Fibroblast of mammary gland (primary cell): Measurements from ENCODE around the gene LPGAT1.

Source experiments
- DNase-seq: peaks from one replicate; pipeline ENCODE4 v3.0.0-alpha.2; 2010; ENCODE audit warnings: low read depth
- H3K4me3 ChIP-seq: 2 replicates; pipeline ENCODE4 v1.5.1; 2011; ENCODE audit warnings: low read depth, mild to moderate bottlenecking, low read length, moderate library complexity; ENCODE audit not compliant: control insufficient read depth
- TF ChIP-seq, protein P1 (sequence below): conservative IDR thresholded peaks from 2 replicates; pipeline ENCODE4 v1.5.1; 2011; ENCODE audit warnings: low read depth, low read length, inconsistent platforms; ENCODE audit not compliant: control insufficient read depth, insufficient read depth

The LPGAT1 gene

DNA sequence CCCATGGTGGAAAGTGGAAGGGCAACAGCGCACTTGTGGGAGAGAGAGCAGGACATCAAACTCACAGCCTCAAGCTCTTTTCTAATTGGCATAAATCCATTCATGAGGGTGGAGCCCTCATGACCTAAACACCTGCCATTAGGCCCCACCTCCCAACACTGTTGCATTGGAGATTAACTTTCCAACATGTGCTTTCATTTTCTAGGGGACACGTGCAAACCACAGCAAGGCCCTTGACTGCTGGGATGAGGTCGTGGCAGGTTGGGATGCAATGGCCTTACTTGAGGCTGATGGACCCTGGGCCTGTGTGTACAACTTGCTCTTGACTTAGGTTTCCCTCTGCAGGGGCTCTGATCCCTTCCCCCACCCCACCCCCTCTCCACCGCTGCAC is 119.3 kb downstream of the LPGAT1 start:
- H3K4me3 ChIP-seq, result no peak overlapping the region
- TF ChIP-seq, protein P1, sequence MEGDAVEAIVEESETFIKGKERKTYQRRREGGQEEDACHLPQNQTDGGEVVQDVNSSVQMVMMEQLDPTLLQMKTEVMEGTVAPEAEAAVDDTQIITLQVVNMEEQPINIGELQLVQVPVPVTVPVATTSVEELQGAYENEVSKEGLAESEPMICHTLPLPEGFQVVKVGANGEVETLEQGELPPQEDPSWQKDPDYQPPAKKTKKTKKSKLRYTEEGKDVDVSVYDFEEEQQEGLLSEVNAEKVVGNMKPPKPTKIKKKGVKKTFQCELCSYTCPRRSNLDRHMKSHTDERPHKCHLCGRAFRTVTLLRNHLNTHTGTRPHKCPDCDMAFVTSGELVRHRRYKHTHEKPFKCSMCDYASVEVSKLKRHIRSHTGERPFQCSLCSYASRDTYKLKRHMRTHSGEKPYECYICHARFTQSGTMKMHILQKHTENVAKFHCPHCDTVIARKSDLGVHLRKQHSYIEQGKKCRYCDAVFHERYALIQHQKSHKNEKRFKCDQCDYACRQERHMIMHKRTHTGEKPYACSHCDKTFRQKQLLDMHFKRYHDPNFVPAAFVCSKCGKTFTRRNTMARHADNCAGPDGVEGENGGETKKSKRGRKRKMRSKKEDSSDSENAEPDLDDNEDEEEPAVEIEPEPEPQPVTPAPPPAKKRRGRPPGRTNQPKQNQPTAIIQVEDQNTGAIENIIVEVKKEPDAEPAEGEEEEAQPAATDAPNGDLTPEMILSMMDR, result no peak

DNA sequence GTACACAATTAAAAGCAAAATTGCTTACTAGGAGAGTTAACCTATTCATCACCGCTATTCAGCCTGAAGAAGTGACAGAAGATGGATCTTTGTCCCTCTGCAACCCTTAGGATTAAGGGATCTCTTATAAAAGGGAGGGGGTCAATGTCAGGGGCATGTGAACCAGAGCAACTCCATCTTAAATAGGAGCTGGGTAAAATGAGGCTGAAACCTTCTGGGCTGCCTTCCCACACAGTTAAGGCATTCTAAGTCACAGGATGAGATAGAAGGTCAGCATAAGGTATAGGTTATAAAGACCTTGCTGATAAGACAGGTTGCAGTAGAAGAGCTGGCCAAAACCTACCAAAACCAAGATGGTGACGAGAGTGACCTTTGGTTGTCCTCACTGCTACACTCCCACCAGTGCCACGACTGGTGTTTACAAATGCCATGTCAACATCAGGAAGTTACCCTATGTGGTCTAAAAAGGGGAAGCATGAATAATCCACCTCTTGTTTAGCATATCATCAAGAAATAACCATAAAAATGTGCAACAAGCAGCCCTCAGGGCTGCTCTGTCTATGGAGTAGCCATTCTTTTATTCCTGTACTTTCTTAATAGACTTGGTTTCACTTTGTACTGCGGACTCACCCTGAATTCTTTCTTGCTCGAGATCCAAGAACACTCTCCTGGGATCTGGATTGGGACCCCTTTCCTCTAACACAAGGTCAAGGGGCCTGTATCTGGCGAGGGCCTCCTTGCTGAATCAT is 119.8 kb downstream of the LPGAT1 start:
- no peak for DNase-seq
- TF ChIP-seq, protein P1, result no peak
- no peak overlapping the region for H3K4me3 ChIP-seq

More for the DNA sequence above, 119.3 kb downstream of the LPGAT1 start:
- DNase-seq, result no peak

DNA sequence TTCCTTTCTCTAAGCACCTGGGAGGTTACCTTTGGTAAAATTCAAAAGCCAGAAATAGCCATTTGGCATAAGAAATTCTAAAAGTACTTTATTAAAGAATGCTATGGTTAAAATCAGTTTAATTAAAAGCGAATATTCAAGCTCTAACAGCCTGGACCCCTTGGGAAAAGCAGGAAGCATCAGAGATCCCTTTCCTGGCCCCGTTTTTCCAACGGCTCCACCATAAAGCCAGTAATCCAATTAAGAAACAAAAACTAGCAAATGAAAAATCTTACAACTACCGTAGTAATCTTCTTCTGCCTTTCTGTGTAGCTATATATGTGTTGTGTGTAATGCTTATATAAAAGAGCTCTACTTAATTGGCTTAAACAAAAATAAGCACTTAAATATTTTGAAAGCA is 121.6 kb downstream of the LPGAT1 start:
- no peak overlapping the region for H3K4me3 ChIP-seq
- TF ChIP-seq, protein P1, result no peak
- DNase-seq, result no peak

DNA sequence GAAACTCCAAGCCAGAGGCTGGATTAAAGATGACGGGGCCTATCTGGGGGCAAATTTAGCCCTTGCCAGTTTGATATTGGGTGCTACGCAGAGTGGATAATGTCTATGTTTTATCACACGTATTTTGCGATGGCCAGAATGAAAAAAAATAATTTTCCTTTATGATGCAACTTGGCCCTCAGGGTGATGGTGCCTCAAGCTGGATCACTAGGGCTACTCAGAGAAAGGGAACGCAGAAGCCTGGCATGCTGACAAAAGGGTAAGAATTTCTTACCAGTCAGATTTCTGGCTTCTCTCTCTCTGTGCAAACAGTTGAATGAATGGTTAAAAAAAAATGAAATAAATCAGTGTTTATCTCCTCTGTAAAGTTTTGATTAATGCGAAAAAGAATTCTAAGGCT is 122.6 kb downstream of the LPGAT1 start:
- DNase-seq, result no peak
- TF ChIP-seq, protein P1, result no peak
- H3K4me3 ChIP-seq, result no peak overlapping the region

DNA sequence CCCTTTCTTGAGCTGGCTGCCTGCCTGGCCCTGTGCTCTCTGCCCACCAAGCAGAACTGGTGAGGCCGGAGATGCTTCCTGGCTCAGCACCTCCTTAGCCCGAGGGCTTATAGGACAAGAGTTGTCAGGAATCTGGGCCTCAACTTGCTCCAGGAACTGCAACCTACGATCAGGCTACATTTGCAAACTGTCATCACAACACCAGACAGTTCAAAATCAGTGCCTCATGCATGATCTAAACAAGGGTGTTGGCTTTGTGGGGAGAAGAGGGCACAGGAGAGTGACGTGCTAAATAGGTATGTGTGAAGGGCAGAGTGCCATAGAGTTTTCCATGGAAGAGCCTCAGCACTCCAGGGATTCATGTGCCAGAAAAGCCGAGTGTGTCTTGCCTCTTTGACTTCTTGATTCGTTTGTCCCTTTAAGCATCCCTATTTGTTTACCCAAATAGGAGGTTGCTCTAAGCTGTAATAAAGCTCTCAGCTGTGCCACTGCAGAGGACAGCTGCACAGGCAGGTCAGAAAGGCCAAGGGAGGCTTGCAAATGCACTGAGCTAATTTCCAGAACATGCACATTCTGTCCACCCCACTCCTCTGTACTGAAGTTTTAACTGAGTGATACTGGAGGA is 125.0 kb downstream of the LPGAT1 start:
- H3K4me3 ChIP-seq, result no peak overlapping the region
- no peak for DNase-seq
- TF ChIP-seq, protein P1, result no peak

DNA sequence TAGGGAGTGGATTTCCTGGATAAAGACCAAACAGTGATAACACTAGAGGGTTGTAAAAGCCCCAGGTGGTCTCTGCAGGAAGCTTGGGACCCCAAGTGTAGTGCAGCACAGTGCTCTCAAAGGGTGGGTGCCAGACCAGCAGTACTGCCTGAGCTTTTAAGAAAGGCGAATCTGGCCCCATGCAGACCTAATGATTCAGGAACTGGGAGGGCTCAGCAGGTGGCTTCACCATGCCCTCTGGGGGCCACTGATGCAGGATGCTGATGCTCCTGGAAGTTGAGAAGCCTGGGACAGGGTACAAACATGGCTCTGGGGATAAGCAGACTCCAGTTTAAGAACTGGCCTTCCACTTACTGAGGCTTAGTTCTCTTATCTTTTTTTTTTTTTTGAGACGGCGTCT is 126.0 kb downstream of the LPGAT1 start:
- no peak overlapping the region for H3K4me3 ChIP-seq
- TF ChIP-seq, protein P1, result no peak
- no peak for DNase-seq
